Stimulated activated CD4-positive, alpha-beta T cell treated with anti-CD3 and anti-CD28 coated beads, TNF-alpha, amount 100 ng/mL, for 4 hours (primary cell): ENCODE data around the gene SLC13A2.

ENCODE experiments used
- DNase-seq, 3 experiments: peaks; one replicate each; pipeline ENCODE4 v3.0.0-alpha.2; 2020; ENCODE audit warnings: low read depth in 3 of 3

SLC13A2 gene

GRCh38 chr17:28534740-28535375 lies 61.4 kb downstream of the SLC13A2 start:
- no peak for DNase-seq

GRCh38 chr17:28536532-28537218 lies 63.2 kb downstream of the SLC13A2 start:
- no peak for DNase-seq

GRCh38 chr17:28537219-28537610 lies 63.8 kb downstream of the SLC13A2 start:
- DNase-seq: no peak

GRCh38 chr17:28538296-28538895 lies 65.0 kb downstream of the SLC13A2 start:
- no peak for DNase-seq

- no peak for DNase-seq
These were observed 66.8 kb downstream of the SLC13A2 start for GRCh38 chr17:28540231-28540630.

GRCh38 chr17:28541439-28541838 lies 68.0 kb downstream of the SLC13A2 start:
- DNase-seq: no peak

GRCh38 chr17:28544402-28545140 lies 71.1 kb downstream of the SLC13A2 start:
- DNase-seq: no peak

GRCh38 chr17:28545141-28545503 lies 71.7 kb downstream of the SLC13A2 start:
- DNase-seq: no peak

GRCh38 chr17:28545787-28546415 lies 72.5 kb downstream of the SLC13A2 start:
- no peak for DNase-seq

- no peak for DNase-seq
These were observed 73.7 kb downstream of the SLC13A2 start for GRCh38 chr17:28547096-28547622.
